ENCODE results near the gene SGO2.

Gene SGO2

DNA sequence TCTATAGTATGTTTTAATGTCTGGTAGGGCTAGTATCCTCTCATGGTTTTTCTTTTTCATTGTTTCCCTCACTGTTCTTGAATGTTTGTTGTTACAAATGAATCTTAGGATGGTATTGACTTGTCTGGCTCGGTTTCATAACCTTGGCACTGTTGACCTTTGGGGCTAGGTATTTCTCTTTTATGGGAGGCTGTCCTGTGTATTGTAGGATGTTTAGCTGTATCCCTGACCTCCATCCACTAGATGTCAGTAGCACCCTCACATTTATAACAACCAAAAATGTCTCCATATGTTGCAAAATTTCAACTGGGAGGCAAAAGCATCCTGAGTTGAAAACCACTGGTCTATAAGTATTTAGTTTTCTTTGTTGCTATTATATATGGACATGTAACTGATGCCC is 52.8 kb downstream of the SGO2 start:
- ATAC-seq (peak; percentile 76), DNase-seq (no peak)
- Mint-ChIP-seq H3K27ac (no peak overlapping the region), H3K9me3 (no peaks in the 10 kb centered on the region), H3K4me3 (no peak overlapping the region), H3K27me3 (peaks cover 5% of the 10 kb centered on the region), H3K4me1 (peaks cover 11% of the 10 kb centered on the region)

DNA sequence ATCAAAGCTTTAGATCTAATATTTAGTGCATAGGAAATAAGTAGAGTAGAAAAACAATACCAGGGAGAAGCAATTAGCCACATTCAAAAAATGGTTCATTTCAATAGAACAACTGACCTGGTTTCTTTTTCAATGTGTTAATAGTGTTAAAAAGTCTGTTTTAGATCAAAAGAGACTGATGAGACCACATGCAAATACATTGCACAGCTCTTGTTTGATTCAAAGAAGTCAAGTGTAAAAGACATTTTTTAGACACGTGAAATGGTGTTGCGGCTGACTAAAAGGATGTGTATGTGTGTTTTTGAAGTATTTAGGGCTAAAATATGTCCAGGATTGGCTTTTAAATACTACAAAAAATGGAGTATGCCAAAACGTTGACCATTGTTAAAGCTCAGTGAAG is 58.6 kb downstream of the SGO2 start:
- H3K4me1 Mint-ChIP-seq, result peaks cover 13% of the 10 kb centered on the region
- peaks cover 13% of the 10 kb centered on the region for H3K27me3 Mint-ChIP-seq
- ATAC-seq (no peak), DNase-seq (no peak)
- H3K27ac Mint-ChIP-seq, result no peak overlapping the region
- peak overlapping the region in 1 of 2 donors; percentile 23 for H3K4me3 Mint-ChIP-seq
- no peaks in the 10 kb centered on the region for H3K9me3 Mint-ChIP-seq

DNA sequence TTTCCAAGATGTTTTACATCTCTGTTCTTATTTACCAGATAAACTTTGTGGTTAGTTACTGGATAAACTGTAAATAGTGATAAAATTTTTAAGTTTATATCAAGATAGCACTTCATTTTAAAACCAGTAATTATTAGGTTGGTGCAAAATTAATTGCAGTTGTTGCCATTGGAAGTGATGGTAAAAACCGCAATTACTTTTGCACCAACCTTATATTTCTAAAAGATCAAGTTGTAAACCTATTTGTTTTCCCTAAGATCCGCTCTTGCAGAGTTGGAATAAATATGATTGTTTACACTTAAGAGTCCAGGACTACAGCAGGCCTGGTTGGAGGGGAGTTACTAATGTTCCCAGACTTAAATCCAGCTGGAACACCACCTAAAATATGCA is 59.3 kb downstream of the SGO2 start:
- no peak for ATAC-seq
- H3K27ac Mint-ChIP-seq, result no peak overlapping the region
- H3K4me1 Mint-ChIP-seq, result peaks cover 13% of the 10 kb centered on the region
- peak overlapping the region; percentile 78 to 79 for H3K4me3 Mint-ChIP-seq
- peaks cover 16% of the 10 kb centered on the region for H3K27me3 Mint-ChIP-seq
- DNase-seq, result no peak
- no peaks in the 10 kb centered on the region for H3K9me3 Mint-ChIP-seq

DNA sequence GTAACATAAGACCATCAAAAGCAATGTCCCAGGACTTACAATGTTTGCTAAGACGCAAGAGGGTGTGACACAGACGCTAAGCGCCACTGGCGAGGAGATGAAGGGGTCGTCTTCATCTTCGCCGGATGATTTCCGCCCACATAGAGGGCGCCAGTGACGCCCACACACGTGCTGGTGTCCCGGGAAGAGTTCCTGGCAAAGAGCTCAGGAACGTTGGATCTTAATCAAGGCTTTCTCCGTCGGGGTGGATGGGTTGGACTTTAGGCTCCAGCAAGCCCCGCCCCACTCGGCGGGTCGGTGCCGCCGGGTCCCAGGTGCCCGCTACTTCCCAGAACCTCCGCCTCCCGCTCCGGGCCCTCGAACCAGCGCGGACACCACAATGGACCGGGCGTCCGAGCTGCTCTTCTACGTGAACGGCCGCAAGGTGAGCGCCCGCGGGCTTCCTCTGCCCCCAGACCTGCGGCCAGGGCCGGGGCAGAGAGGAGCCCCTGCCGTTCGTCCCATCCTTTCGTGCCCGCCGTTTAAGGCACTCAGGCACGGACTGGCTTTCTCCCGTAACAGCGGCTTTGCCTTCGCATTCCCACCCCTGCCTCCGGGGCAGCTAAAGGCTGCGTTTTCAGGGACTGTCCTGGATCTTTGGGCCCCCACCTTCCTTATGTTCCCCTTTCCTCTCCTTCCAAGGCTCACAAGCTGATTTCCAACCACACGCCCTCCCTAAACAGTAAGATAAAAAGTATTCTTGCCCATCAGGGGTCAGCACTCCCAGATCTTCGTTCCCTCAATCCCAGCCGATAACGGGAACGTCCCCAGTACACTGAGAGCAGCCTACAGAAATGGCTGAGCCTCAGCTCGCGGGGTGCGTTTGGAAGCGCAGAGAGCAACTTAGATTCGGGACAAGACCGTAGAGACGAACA is 60.0 kb downstream of the SGO2 start, which contains the start of gene AOX1:
AOX1 (plus strand) TSS at position 285 of the 914 bp plus-strand sequence; CDS start at position 380, 95 bp downstream.
- H3K27me3 Mint-ChIP-seq, result peaks cover 22% of the 10 kb centered on the region
- peak within 1 kb of the TSS in 1 of 2 donors; percentile 81 for H3K27ac Mint-ChIP-seq
- H3K4me3 Mint-ChIP-seq, result peak within 1 kb of the TSS; percentile 78 to 79
- H3K4me1 Mint-ChIP-seq, result peaks cover 13% of the 10 kb centered on the region
- ATAC-seq (peak; percentile 59), DNase-seq (peak; percentile 20 to 21)
- no peaks in the 10 kb centered on the region for H3K9me3 Mint-ChIP-seq

DNA sequence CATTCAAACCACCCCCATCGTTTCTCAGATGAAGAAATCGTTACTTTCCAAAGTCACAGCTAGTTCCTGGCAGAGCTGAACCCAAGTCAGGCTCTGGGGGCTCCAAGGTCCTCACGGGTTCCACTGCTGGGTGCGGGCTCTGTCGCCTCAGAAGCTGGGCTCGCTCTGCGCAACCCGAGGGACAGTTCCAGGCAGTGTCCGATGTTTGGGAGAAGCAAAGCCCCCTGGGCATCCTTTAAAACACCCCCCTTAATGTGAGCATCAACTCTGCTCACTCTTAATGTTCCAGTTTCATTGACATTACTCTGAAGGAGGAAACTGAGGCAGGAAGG is 60.6 kb downstream of the SGO2 start:
- Mint-ChIP-seq H3K27me3 (peaks cover 24% of the 10 kb centered on the region), H3K9me3 (no peaks in the 10 kb centered on the region), H3K4me1 (peaks cover 13% of the 10 kb centered on the region), H3K4me3 (peak overlapping the region; percentile 78 to 79), H3K27ac (peak overlapping the region in 1 of 2 donors; percentile 19)
- ATAC-seq (peak; percentile 3), DNase-seq (no peak)

DNA sequence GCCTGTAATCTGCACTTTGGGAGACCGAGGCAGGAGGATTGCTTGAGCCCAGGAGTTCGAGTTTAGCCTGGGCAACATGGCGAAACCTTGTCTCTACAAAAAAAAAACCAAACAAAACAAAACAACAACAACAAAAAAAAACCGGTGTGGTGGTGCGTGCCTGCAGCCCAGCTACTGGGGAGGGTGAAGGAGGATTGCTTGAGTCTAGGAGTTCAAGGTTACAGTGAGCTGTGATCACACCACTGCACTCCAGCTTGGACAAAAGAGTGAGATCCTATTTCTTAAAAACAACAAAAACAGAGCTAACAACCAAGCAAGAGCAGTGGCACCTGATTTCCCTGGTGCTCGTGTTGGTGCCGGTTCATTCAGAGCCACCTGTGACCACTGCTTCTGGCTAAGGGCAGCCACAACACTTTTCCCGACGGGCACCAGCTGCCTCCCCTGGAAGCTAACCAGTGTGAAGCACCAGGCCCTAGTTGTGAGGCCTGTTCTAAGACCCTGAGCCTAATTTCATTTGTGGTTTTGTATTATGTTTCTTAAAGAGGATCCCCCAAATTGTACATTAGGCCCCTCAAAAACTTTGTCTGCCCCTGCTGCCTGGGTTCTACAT is 61.1 kb downstream of the SGO2 start:
- Mint-ChIP-seq H3K4me3 (no peak overlapping the region), H3K9me3 (no peaks in the 10 kb centered on the region), H3K4me1 (peaks cover 13% of the 10 kb centered on the region), H3K27ac (peak overlapping the region in 1 of 2 donors; percentile 19), H3K27me3 (peaks cover 24% of the 10 kb centered on the region)
- ATAC-seq (no peak), DNase-seq (no peak)

DNA sequence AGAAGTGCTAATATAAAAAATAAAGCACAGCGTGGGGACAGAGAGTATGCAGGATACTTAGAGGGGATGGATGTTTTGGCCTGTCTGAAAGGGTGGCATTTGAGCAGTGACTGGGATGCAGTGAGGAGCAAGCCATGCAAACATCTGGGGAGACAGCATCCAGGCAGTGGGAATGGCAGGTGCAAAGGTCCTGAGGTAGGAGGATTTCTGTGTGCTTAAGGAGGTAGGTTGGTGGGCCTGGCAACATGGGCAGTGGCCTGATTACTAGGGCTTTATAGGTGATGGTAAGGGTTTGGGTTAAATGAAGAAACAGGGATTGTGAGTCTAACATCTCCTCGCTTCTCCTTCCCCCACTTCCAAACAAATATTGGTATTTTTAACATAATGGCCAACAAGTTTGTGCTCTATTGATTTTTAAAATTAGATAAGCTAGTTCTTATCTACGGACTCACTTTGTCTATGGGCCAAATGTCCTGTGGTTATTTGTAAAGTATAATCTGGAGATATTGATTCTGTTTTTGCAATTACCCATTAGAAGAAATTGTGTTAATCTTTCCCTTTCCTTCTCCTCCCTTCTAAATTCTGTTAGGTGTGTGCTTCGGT is 62.2 kb downstream of the SGO2 start:
- peaks cover 13% of the 10 kb centered on the region for H3K4me1 Mint-ChIP-seq
- no peaks in the 10 kb centered on the region for H3K9me3 Mint-ChIP-seq
- ATAC-seq, result no peak
- H3K4me3 Mint-ChIP-seq, result no peak overlapping the region
- DNase-seq, result no peak
- H3K27ac Mint-ChIP-seq, result no peak overlapping the region
- H3K27me3 Mint-ChIP-seq, result peaks cover 26% of the 10 kb centered on the region

DNA sequence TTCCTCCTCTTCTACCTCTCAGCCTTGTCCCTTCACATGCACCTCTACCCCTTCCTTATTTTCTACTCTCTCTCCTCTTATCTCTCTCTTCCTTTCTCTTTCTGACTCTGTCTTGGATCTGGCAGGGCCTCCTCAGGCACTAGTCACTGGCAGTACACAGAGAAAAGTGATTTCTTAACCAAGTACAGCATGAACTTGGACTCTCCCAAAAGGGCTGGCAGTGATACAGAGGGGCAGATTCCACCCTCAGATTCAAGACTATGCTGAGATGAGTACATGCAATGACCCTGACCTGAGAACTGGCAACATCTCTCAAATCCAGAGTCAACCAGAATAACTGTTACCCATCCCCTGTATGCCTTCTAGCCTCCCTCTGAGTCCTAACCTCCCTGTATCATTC is 64.1 kb downstream of the SGO2 start:
- Mint-ChIP-seq H3K27me3 (peaks cover 33% of the 10 kb centered on the region), H3K9me3 (no peaks in the 10 kb centered on the region), H3K27ac (no peak overlapping the region), H3K4me1 (peaks cover 7% of the 10 kb centered on the region), H3K4me3 (no peak overlapping the region)
- DNase-seq (no peak), ATAC-seq (peak; percentile 24)

DNA sequence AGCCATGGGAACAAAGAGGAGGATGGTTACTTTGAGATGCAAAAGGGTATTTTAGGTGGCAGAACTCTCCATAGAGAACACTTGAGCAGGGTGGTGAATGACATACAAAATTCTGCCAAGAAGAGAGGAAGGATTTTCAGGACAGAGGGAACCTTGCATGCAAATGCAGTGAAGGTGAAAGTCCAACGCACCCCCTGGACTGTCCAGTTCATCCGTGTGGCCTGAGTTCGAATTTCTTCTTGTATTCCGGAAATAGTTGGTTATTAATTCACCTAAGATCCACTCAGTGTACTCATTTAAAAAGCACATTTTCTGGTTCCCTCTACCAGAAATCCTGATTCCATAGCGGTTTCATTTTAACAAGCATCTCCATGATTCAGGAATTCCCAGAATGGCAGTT is 65.3 kb downstream of the SGO2 start:
- DNase-seq (no peak), ATAC-seq (no peak)
- Mint-ChIP-seq H3K9me3 (no peaks in the 10 kb centered on the region), H3K4me1 (peaks cover 3% of the 10 kb centered on the region), H3K27me3 (peaks cover 35% of the 10 kb centered on the region), H3K4me3 (no peak overlapping the region), H3K27ac (no peak overlapping the region)

DNA sequence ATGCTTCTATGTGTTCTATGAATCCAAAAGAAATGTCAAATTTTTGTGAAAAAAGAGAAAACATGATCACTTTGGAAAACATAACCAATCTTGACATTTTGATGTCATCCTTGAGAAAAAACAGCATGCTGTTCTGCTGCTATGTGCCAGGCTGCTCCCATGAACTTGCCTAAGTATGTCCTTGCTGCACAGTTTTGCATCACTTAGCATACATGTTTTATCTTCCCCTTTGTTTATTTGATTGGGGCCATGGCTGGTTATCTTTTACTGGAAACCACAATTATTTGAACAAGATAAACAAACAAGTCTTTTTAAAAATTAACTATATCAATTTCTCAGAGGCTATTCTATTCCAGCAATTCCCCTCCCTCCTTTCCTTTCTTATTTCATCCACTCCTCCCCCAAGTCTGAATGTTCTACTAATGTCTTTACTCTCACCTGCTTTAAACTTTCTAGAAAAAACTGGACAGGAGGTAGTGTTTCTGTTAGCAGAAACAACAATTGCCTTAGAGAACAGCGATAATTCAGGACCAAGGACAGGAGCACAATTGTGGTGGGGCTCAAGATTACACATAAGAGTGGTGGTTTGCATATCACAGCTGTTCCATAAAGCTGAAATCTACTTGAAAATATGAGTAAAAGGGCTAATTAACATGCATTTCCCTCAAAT is 66.5 kb downstream of the SGO2 start:
- Mint-ChIP-seq H3K9me3 (no peaks in the 10 kb centered on the region), H3K27me3 (peaks cover 32% of the 10 kb centered on the region), H3K4me1 (no peaks in the 10 kb centered on the region), H3K27ac (no peak overlapping the region), H3K4me3 (no peak overlapping the region)
- ATAC-seq, result no peak
- DNase-seq, result no peak

DNA sequence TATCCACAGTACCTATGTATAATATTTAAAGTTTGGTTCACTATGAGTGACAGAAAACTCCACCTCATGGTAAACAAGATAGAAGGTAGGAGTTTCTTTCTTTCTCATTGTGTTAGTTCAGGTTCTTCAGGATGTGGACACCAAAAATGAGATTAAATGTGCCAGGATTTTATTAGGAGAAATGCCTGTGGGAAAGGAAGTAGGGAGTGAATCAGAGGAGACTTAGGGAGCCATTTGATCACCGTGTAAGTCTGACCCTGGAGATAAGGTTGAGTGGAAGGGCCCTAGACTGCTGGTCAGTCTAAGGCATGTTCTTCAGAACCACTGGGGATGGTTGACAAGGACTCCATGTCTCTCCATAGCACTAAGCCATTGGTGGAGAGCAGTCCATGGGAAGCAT is 67.9 kb downstream of the SGO2 start:
- DNase-seq (no peak), ATAC-seq (no peak)
- Mint-ChIP-seq H3K9me3 (no peaks in the 10 kb centered on the region), H3K4me1 (no peaks in the 10 kb centered on the region), H3K4me3 (no peak overlapping the region), H3K27ac (no peak overlapping the region), H3K27me3 (peaks cover 32% of the 10 kb centered on the region)

DNA sequence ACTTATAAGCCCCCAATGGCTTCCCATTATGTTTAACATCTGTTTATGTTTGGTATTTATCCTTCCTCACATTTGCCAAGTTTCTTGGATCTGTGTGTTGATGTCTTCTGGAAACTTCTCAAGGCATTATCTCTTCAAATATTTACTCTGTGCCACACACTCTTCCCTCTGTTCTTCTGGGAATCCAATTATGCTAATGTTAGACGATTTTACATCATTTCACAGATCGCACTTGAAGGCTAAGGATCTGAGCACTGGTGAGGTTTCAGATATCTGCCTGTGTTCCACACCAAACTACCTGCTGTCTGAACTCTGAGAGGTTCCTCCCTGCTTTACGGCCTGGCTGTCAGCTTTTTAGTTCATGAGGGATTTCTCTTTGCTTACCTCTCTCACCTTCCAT is 69.9 kb downstream of the SGO2 start:
- no peak for DNase-seq
- H3K27me3 Mint-ChIP-seq, result peaks cover 24% of the 10 kb centered on the region

DNA sequence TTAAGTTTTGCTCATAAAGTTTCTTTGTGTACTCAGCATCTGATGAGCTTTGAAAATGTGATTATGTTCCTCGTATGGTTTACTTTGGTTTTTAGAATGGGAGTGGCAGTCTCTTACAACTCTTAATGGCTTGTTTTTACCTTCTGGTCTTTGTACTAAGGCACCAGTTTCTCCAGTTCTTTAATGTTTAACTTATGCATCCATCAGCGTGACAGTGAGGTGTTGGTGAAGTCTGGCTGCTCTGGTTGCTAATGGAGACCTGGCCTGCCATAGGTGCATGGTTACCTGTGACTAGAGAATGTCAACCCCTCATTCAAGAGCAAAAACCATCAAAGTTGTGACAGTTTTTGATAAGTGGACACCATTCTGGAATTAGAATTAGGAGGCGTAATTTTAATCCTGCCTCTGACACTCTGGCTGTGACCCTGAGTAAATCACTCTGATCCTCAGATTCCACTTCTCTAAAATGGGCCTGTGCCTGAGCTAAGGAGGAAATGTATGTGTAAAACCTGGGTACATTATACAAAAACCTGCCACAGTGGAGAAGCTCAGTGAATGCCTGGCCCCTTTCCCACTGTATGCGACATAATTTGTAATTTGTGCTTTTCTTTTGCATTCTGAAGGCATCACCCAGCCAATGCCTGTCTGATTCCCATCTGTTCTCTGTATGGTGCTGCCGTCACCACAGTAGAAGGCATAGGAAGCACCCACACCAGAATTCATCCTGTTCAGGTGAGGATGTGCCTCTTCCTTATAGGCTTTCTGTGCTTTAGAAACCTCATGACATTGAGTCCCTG is 71.0 kb downstream of the SGO2 start:
- Mint-ChIP-seq H3K27ac (no peak overlapping the region), H3K4me1 (no peaks in the 10 kb centered on the region), H3K9me3 (no peaks in the 10 kb centered on the region), H3K4me3 (no peak overlapping the region), H3K27me3 (peaks cover 22% of the 10 kb centered on the region)
- DNase-seq, result no peak
- ATAC-seq, result no peak

More for the DNA sequence above, 69.9 kb downstream of the SGO2 start:
- ATAC-seq, result no peak
- Mint-ChIP-seq H3K27ac (peak overlapping the region in 1 of 2 donors; percentile 19), H3K9me3 (no peaks in the 10 kb centered on the region), H3K4me3 (no peak overlapping the region), H3K4me1 (no peaks in the 10 kb centered on the region)

DNA sequence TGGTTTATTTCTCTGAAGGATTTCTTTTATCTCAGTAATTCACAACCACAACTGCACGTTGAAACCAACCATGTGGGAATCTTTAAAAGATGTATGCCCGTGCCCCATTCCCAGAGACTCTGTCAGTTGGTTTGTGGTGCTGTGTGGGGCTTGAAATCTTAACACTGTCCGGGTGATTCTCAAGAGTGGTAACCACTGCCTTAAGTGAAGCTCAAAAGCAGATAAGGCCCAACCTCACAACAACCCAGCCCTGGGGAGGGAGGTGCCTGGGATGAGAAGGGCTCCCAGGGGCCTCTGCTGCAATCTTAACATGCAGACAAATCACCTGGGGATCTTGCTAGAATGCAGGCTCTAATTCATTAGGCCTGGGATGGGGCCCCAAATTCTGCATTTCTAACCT is 73.2 kb downstream of the SGO2 start:
- ATAC-seq (no peak), DNase-seq (no peak)
- Mint-ChIP-seq H3K27me3 (peaks cover 10% of the 10 kb centered on the region), H3K4me3 (no peak overlapping the region), H3K27ac (no peak overlapping the region), H3K4me1 (no peaks in the 10 kb centered on the region), H3K9me3 (no peaks in the 10 kb centered on the region)
